Epithelial cell of esophagus (primary cell): ENCODE data around the gene VTI1A.
A peak's percentile ranks its signal among the peaks of the same experiment; 100 is the strongest.
"Not testable (repeated sequence)": the region's sequence is repeated elsewhere in the genome, so short reads cannot be mapped to it uniquely, and the experiment has no call there.

Experiments
- DNase-seq: peaks from one replicate; pipeline ENCODE4 v3.0.0; 2010; ENCODE audit warnings: low read depth
- H3K4me3 ChIP-seq: 2 replicates; pipeline ENCODE4 v1.5.1; 2011; ENCODE audit warnings: mild to moderate bottlenecking, low read length, control low read depth
- TF ChIP-seq, protein P1 (sequence below): IDR thresholded peaks from 2 replicates; pipeline ENCODE4 v1.5.1; 2011; ENCODE audit warnings: low read depth, mild to moderate bottlenecking, low read length, control low read depth, inconsistent platforms; ENCODE audit not compliant: insufficient read depth; ENCODE audit errors: missing control alignments

VTI1A gene

DNA sequence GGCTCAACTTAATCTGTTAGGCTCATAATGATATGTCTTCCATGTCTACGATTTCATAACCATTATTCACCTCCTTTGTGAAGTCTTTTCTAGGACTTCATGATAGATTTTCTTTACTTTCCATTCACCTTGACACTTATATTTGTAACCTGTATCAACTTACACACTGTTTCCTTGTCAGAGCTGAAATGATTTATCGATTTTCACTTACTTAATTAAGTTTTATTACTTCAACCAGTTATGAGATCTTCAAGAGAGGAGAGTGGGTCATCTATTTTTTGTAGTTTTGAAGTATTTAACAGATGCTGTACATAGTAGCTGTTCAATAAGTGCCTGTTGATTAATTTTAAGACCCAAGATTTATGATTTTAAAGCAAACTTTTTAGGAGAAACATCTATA is 37.4 kb downstream of the VTI1A start:
- TF ChIP-seq, protein P1, sequence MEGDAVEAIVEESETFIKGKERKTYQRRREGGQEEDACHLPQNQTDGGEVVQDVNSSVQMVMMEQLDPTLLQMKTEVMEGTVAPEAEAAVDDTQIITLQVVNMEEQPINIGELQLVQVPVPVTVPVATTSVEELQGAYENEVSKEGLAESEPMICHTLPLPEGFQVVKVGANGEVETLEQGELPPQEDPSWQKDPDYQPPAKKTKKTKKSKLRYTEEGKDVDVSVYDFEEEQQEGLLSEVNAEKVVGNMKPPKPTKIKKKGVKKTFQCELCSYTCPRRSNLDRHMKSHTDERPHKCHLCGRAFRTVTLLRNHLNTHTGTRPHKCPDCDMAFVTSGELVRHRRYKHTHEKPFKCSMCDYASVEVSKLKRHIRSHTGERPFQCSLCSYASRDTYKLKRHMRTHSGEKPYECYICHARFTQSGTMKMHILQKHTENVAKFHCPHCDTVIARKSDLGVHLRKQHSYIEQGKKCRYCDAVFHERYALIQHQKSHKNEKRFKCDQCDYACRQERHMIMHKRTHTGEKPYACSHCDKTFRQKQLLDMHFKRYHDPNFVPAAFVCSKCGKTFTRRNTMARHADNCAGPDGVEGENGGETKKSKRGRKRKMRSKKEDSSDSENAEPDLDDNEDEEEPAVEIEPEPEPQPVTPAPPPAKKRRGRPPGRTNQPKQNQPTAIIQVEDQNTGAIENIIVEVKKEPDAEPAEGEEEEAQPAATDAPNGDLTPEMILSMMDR = no peak
- no peak overlapping the region for H3K4me3 ChIP-seq
- no peak for DNase-seq

- DNase-seq = no peak
- H3K4me3 ChIP-seq = no peak overlapping the region
- TF ChIP-seq, protein P1 = no peak
Observed at GRCh38 chr10:112487964-112488363, 40.9 kb downstream of the VTI1A start.

DNA sequence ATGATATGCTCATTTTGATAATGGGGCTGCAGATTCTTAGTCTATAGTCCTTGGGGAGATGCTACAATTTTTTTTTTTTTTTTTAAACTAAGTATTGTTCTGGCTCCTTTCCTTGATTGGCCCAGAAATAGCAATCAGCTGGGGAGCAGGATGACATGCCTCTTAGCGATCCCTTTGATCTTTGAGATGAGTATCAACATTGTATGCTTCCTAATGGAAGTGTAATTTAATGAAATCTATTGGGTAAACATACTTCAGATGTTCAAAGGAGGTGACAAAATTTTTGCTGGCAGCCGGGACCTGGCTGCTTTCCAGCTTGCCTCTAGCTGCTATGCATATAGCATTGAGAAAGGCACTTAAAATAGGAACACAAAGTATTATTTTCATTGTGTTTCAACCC is 43.5 kb downstream of the VTI1A start:
- no peak overlapping the region for H3K4me3 ChIP-seq
- TF ChIP-seq, protein P1 = no peak
- DNase-seq = peak; percentile 4

- TF ChIP-seq, protein P1 = no peak
- DNase-seq = peak; percentile 1
- no peak overlapping the region for H3K4me3 ChIP-seq
Observed at GRCh38 chr10:112491144-112491543, 44.1 kb downstream of the VTI1A start.

GRCh38 chr10:112492736-112493135 is 45.7 kb downstream of the VTI1A start:
- H3K4me3 ChIP-seq = no peak overlapping the region
- no peak for DNase-seq
- TF ChIP-seq, protein P1 = no peak

GRCh38 chr10:112497347-112497950 is 50.4 kb downstream of the VTI1A start:
- no peak for DNase-seq
- TF ChIP-seq, protein P1 = no peak
- H3K4me3 ChIP-seq = no peak overlapping the region

DNA sequence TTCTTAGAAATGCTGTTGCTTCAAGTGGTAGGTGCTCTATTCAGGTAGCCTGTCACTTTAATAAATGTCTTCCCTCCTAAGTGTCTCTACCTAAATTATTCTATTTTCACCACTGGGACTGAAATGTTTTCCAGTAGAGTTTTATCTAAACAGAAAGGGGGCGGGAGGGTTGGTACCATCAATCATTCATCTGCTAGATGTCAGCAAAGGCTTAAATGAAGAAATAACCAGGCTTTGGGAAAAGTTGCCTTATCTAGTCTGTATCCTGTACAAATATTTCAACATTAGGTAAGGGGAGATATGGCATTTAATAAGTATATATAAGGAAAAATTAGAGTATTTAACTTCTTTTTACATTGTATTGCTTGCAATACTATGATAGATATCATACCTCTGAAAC is 51.8 kb downstream of the VTI1A start:
- TF ChIP-seq, protein P1 = no peak
- no peak for DNase-seq

DNA sequence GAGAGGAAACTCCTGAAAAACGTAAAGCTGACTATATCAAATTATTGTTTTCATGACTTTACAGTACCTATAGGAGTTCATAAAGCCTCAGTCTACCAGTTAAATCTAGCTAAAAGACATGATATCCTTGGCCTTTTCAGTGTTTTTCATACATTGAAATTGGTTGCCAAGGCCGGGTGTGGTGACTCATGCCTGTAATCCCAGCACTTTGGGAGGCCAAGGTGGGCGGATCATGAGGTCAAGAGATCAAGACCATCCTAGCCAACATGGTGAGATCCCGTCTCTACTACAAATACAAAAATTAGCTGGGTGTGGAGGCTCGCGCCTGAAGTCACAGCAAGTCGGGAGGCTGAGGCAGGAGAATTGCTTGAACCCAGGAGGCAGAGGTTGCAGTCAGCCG is 53.0 kb downstream of the VTI1A start:
- not testable (repeated sequence) for DNase-seq, H3K4me3 ChIP-seq

More for the DNA sequence above, 51.8 kb downstream of the VTI1A start:
- no peak overlapping the region for H3K4me3 ChIP-seq
